IPS DF 4.7 (cell line): ENCODE results near the gene TENM4.

Source experiments
- DNase-seq: peaks from one replicate; pipeline ENCODE4 v3.0.0-alpha.2; 2013; ENCODE audit warnings: low spot score; ENCODE audit errors: extremely low read depth

TENM4 gene

GRCh38 chr11:79128291-79128690 is 312.5 kb downstream of the TENM4 start:
- no peak for DNase-seq

DNA sequence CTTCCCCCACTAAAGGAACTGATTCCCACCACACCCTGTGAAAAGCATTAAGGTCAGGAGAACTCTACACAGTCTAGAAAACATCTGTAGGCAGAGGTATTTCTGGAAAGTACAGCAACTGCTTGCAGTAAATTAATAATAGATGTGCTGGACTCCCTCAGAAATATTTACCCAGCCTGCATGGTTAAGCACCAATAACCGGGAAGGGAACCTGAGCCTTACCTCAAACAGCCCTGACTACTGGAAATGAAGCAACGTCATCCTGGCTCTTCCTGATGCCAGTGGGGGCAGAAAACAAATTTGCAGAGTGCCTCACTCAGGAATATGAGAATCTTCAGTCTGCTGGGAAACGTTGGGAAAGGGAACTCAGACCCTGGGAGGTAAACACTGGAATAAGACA is 318.1 kb downstream of the TENM4 start:
- no peak for DNase-seq

DNA sequence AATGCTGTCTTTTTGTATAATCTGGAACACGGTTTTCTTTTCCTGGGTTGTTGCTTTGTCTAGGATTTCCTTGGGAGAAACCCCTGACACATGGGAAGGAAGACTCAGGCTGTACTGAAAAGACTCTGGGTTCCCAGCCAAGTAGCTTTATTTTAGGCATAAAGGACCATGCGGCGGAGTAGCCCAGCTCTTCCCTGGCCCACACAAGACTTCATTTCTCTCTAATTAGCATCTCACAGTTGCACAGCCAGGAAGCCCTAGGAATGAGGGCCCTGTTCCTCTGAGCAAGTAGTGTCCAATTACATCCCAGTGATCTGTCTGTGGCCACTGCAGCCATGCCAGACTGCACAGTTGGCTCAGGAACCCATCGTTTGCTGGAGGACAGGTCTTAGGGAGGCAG is 319.5 kb downstream of the TENM4 start:
- no peak for DNase-seq

GRCh38 chr11:79119491-79120284 is 321.1 kb downstream of the TENM4 start:
- DNase-seq, result no peak

DNA sequence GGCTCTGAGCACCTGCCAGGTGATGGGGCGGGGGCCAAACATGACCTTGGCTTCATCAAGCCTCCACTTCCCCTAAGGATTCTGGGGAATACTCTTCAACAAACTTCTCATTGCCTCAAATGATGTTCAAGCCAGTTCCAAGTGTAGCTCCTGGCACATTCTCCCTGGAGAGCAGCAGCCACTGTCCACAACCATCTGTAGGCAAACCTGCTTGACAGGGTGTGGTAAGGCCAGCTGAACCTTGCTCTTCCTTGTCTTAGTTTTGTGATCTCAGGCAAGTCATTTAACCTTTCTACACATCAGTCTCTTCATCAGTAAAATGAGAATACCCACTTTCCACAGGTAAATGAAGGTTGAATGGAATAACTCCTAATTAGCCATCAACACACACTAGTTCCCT is 323.3 kb downstream of the TENM4 start:
- no peak for DNase-seq

DNA sequence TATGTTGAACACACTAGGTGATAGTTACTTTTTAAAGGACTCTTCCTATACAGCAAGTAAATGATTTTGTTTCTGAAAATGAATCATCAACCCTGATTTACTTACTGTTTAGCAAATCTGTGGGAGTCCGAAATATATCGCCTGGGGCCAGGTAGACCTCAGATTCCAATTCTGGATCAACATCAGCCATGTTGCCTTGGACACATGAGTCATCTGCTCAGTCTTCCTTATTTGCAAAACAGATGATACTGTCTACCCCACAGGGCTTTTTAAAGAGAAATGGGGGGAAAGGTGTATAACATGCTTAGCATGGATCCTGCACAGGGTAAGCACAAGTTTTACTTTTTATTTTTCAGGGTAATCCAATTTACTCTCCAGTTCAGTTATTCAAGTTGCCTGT is 324.2 kb downstream of the TENM4 start:
- no peak for DNase-seq

GRCh38 chr11:79113054-79113690 is 327.7 kb downstream of the TENM4 start:
- no peak for DNase-seq

DNA sequence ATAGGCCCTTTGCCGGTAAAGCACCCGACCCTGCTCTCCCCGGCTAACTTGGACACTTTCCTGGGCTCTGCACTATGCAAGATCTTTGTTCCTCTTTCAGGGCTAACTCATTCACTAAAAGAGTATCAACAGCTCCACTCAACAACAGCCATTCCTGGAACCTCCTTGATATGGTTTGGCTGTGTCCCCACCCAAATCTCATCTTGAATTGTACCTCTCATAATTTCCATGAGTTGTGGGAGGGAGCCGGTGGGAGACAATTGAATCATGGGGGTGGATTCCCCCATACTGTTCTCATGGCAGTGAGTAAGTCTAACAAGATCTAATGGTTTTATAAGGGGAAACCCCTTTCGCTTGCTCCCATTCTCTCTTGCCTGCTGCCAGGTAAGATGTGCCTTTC is 330.0 kb downstream of the TENM4 start:
- DNase-seq, result no peak

GRCh38 chr11:79110321-79110720 is 330.5 kb downstream of the TENM4 start:
- DNase-seq, result no peak

DNA sequence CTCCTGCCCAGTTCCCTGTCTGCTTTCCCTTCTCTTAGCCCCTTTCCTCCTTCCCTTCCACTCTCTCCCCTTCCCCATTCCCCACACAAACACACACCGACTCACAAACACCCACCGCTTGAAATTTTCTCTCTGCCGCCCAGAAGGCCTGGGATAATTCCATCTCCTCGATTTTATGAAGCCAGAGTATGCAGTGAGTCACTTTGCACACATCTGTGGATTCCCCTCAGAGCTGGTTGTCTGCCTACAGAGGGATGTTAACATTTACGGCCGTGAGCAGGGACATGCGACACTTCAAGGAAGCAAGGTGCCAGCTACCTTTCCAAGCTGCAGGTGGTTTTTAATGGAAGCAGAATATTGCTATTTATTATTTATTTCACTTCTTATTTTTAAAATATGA is 332.0 kb downstream of the TENM4 start:
- no peak for DNase-seq

- DNase-seq, result no peak
These were observed 338.0 kb downstream of the TENM4 start for GRCh38 chr11:79102840-79103239.

DNA sequence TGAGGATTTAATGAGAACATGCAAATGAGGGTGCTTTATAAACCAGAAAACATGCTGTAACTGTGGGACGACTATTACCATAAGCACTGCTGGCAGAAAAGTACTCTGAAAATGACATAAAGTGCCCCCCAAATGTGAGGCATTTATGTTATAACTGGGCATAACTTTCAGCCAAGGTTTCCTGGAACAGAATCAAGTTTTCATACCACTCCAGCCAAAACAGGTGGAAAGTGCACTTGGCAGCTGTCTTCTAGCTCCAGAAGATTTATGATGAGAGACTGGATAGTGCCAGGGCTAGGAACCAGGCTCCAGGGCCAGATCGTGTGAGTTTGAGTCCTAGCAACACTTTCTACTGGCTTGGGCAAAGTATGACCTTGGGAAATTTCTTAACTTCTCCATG is 339.2 kb downstream of the TENM4 start:
- no peak for DNase-seq

DNA sequence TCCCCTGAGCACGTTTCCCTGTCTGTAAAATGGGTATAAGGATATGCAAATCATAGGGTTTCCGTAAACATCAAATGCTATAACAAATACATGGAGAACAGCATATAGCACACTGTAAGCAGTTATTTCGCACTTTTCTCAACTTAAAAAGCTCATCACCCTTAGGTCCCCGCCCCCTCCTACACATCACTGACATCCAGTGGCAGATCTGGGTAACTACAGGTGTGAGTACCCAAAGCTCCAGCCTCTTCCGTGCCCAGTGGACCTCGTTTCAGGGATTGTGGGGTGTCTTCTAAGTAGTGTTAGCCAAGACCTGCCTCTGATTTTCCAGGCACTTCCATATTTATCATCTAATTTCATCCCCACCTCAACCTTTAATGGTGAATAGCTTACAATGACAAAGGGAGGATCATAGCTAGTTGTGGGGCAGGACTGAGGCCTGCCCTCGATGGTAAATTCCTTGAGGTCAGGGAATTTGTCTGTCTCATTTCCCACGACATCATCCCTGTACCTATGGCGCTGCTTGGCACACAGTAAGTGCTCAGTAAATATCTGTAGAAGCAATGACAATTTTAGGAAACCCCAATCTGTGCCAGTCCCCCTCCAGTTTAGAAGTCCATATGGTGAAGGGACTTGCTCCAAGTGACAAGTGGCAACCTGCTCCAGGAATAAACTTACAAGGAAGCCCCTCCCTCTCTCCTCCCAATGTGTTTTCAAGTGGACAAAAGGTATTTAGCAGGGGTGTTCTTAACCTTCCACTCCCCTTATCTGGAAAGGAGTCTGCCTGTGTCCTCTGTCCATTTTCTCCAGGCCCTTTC is 340.5 kb downstream of the TENM4 start:
- peak; percentile 28 for DNase-seq

DNA sequence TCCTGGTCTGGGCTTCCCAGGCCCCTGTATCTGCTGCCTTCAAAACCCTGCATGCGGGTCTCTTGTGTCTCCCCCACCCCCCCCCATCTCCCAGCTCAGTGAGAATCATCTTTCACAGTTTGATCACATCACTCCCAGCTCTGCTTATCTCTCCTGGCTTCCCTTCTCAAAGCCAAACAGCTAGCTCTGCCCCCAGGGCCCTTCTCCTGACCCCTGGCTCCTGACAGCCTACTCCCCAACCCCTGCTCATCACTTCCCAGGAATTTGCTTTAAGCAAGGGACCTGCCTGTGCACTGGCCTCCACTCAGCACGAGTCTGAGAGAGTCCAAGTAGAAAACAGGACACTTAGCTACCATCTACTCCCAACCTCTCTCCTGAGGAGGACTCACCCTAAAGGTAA is 342.7 kb downstream of the TENM4 start:
- no peak for DNase-seq

- DNase-seq, result no peak
These were observed 343.5 kb downstream of the TENM4 start for GRCh38 chr11:79097246-79097875.

GRCh38 chr11:79095424-79095823 is 345.4 kb downstream of the TENM4 start:
- no peak for DNase-seq

DNA sequence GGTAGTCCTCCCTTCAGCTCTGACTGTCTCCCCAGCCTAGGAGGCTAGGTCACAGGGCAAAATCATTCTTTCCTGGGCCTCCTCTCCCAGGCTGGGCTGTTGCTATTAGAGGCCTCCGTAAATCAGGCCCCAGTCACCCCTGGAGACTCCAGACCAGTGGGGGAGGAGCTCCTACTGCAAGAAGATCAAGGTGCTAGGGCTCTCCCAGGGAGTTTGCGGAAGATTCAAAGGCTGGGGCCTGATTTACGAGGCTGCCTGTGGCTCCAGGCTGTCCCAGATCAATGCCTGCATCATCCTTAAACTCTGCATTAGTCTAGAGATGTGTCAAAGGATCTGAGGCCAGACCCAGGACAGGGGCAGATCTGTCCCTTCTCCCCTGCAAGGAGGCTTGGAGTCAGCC is 346.2 kb downstream of the TENM4 start:
- DNase-seq, result no peak

- DNase-seq, result no peak
These were observed 348.0 kb downstream of the TENM4 start for GRCh38 chr11:79092791-79093353.

GRCh38 chr11:79090191-79090705 is 350.6 kb downstream of the TENM4 start:
- DNase-seq, result no peak

DNA sequence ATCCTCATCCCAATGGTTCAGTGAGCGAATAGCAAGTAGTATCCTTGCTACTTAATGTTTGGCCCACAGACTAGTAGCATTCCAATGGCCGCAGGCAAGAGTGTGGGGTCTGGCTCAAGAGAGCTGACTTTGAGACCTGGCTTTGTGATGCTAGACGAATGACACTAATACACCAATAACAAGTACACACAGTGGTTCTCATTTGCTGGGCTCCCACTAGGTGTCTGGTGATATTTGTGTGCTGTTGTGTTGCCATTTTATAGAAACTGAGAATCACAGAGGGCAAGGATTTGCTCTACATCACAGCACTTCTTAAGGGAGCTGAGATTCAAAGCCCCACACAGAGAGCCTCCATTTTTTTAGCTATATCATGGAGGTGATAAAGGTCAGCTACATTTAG is 351.2 kb downstream of the TENM4 start:
- DNase-seq, result no peak

DNA sequence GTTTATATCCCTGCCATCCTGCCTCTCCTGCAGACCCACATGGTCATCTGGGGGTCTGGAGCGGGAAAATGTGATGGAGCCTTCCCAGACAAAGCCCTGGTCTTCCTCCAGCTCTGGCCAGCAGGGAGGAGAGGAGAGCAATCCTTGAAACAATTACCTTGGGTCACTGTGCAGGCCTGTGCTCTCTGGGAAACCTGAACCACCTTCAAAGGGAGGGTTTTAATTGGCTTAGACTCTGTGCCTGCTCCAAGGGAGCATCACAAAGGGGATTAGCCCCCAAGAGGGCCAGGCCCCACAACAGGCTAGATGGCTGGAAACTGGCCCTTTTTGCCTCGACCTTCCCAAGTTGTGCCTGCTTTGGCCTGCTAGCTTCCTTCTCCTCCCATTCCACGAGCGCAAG is 351.9 kb downstream of the TENM4 start:
- no peak for DNase-seq
